HG02588 (cell line): ENCODE results near the gene CHPF2.

Source experiments
- ATAC-seq: cut with Tn5 transposase; IDR thresholded peaks from one replicate; pipeline ENCODE4 v1.9.1; 2021; ENCODE audit warnings: mild to moderate bottlenecking, moderate library complexity; ENCODE audit not compliant: unreplicated experiment

The CHPF2 gene

DNA sequence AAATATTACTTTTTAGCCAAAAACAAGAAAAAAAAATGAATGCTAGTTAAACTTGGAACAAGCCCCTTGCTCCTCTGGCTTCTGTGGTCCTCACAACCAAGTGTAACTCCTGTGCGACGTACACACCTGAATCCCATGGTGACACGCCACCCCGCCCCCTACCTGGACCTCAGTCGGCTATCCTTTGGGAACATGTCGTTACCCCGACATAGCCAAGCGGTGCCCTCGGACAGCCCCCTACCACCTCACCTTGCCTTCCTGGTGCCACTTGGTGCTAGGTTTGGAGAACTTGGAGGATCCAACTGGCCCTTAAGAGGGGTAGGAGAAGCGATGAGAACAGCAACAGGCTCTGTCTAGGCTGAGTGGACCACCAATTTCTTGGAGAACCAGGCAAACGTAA lies 28.2 kb downstream of the CHPF2 start:
- ATAC-seq = no peak

DNA sequence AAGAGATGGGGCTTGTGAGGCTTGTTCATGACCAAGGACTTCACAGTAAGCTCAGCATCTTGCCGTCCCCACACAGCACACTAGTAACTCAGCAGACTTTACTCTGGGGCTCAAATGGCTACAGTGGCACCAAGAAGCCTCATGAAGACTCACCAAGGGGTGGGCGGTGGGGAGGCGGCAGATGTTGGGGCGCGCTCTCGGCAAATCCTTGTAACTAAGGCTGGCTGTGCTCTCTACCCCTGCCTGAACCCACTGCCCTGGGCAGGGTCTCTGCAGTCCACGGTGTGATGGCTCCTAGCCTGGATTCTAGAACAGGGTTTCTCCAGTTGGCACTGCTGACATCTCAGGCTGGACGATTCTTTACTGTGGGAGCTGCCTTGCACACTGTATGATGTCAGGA lies 28.6 kb downstream of the CHPF2 start:
- no peak for ATAC-seq

GRCh38 chr7:151261529-151261928 lies 29.2 kb downstream of the CHPF2 start:
- ATAC-seq = no peak

- no peak for ATAC-seq
Observed at GRCh38 chr7:151264615-151265014, 32.3 kb downstream of the CHPF2 start.

- ATAC-seq = no peak
Observed at GRCh38 chr7:151265351-151265931, 33.2 kb downstream of the CHPF2 start.

DNA sequence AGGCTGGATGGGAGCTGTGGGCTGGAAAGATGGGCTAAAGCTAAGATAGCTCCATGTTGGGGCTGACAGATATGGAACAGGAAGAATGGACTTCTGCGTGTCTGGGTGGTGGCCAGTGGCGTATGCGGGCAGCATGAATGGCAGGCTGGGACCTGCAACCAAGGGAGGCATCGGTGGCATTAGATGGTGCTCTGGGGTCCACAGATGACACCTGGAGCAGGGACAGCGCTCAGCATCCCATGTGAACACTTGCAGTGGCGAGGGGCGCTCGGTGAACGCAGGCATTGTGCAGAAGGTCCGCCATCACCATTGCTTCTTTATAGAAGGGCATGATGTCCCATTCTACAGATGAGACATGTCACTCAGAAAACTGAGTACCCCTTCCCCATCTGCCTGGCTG lies 37.2 kb downstream of the CHPF2 start:
- no peak for ATAC-seq

DNA sequence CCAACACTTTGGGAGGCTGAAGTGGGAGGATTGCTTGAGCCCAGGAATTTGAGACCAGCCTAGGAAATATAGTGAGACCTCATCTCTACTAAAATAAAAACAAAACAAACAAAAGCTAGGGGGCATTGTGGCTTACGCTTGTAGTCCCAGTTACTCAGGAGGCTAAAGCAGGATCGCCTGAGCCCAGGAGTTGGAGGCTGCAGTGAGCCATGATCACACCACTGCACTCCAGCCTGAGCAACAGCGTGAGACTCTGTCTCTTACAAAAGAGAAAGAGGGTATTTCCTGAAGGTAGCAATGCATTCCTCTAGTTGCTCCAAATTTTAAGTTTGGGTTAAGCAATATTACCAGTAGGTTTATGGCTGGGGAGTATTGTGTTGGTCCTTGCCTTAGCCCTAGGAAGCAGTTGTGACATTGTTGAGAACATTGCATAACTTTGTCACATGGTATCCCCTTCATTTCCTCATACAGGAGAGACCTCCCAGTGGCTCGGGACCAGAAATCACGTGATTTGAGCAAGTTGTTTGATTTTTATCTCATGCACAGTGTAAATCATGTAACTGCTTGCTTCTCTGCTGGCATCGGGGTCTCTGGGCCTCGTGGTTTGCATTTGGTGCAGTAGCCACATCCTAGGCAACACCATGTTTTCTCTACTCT lies 39.5 kb downstream of the CHPF2 start:
- no peak for ATAC-seq

DNA sequence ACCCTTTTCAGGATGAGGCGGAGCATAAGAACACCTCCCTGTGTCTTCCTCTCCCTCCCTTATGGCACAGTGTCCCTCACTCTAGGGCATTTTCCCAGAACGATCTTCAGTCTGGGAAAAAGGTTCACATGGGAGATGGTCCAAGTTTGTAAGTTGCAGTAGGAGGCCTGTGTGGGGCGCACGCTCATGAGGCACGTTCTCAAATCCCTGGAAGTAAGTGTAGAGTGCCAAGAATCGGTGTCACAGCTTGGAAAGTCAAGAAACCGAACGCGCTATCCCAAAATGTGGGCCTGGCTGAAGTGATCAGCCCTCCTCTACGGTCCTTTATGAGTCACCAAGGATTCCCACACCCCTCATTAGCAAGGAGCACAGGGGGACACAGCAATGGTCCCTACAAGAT lies 40.1 kb downstream of the CHPF2 start:
- no peak for ATAC-seq

GRCh38 chr7:151272877-151273276 lies 40.6 kb downstream of the CHPF2 start:
- ATAC-seq = no peak

- no peak for ATAC-seq
Observed at GRCh38 chr7:151273651-151274390, 41.5 kb downstream of the CHPF2 start.

DNA sequence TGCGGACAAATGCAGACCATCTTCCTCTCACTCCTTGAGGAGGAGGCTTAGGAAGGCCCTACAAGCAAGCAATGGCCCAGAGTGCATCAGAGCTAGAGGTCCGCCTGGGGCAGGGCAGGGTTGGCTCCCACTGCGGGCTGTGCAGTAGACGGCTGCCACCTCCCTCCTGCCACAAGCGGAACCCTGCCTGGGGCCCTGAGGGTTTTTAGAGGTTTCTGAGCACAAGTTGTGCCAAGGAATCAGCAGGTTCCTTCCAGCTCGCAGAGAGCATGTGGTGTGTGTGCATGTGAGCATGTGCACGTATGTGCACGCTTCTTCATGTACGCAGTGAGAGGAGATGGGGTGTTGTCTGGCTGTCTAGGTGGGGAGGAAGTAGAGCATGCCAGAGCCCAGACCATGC lies 42.1 kb downstream of the CHPF2 start:
- no peak for ATAC-seq

DNA sequence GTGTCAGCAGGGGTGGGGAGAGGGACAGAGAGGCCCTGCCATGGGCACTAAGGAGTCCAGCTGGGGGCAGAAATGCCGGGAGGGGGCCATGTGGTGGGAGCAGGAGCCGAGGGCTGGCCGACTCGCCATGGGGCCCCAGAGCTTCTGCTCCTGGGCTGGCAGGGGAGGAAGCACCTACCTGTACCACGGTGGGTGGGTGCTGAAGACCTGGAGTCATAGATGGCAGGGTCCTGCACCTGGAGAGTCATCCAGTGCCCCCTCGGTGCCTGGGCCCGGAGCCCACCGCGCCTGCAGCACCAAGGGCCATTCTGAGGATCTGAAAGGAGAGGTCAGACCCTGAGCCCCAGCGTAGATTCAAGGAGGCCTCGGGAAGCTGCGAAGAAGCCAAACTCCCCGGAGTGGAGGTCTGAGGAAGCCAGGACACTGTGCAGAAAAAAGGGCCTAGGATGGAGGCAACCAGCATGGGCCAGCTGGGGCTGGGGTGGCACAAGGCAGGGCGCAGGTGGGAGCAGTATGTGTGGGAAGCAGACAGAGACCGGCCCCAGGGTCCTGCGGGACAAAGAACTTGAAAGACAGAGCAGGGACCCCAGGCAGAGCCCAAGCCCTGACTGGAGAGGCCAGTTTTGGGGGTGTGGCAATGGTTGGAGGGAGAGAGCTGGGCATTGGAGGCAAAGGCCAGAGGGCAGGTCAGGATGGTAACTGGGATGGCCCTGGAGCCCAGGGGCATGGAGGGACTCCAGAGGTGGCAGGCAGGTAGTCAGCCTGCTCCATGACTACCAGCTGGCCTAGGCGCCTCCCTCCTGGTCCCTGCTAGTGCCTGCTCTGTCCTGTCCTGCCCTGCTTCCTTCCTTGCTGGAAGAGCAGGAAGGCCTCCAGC lies 42.9 kb downstream of the CHPF2 start:
- ATAC-seq = no peak

DNA sequence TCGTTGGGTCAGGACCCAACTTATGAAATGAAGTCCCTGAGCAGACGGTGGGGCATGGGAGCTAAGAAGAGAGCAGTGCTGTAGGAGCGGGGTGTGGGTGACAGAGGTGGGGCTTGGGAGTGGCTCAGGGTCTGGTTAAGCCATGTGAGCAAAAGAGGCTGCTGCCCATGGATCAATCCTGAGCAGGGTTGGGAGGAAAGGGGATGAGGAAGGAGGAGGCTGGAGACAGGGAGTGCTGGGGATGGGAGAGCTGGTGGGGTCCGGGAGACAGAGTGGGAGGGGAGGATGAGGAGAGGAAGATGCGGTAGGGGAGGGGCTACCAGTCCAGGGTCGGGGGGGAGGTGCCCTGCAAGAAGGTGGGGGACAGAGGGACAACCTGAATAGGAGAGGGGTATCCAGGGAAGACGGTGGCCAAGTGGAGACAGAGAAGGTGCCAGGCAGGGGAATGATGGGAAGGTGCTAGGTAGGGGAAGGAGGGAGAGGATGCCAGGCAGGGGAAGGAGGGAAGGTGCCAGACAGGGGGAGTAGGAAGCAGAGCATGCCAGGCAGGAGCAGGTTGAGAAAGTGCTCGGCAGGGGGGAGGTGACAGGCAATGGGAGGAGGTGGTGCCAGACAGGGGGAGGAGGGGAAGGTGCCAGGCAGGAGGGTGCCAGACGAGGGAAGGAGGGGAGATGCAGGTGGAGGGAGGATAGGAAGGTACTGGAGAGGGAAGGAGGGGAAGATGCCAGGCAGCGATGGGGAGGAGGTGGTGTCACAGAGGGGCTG lies 43.7 kb downstream of the CHPF2 start:
- no peak for ATAC-seq

DNA sequence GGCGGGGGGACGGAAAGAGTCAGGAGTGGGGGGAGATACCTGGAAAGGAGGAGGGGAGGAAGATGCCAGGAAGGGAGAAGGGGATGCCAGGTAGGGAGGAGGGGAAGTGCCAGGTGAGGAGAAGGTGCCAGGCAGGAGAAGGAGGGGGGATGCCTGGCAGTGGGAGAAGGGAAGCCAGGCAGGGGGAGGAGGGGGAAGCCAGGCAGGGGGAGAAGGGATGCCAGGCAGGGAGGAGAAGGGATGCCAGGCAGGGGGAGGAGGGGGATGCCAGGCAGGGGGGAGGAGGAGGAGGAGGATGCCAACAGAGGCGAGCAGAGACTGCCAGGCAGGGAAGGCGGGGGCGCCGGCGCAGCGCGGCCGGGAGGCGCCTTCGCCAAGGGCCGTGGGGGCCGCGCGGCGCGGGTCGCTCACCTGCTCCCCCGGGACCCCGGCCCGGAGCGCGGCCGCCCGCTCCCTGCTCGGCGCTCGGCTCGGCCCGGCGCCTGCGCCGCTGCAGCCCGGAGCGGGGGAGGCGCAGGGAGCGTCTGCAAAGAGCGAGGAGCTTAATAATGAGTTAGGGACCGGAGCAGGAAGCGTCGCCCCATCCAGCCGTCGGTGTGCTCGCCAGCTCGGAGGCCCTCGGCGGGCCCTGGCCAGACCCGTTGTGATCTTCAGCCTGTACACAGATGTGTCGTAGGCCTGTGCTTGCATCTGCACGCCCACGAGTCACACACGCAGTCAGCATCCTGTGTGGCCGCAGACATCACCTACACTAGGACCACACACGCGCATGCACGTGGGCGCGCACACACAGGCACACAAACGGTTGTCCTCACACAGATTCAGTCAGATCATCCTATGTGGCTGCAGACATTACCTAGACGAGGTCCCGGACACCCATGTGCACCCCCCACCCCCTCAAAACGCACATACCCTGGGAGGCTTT lies 44.6 kb downstream of the CHPF2 start:
- no peak for ATAC-seq

DNA sequence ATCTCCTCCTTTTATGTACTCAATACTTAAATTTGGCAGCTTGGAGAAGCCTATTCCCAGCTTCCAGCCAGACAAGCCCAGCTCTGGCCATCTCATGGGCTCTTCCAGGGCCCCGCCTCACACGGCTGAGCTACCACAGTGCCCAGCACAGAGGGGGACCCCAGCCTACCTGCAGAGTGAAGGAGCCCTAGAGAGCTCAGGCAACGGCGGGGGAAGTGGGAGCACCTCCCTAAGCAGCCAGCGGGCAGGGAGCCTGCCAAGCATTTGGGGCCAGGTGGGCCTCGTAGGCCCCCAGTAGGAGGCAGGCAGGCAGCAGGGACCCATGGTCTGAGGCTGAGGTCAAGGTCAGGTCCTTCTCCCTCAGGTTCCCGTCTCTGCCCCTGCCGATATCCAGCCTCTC lies 45.3 kb downstream of the CHPF2 start:
- no peak for ATAC-seq

DNA sequence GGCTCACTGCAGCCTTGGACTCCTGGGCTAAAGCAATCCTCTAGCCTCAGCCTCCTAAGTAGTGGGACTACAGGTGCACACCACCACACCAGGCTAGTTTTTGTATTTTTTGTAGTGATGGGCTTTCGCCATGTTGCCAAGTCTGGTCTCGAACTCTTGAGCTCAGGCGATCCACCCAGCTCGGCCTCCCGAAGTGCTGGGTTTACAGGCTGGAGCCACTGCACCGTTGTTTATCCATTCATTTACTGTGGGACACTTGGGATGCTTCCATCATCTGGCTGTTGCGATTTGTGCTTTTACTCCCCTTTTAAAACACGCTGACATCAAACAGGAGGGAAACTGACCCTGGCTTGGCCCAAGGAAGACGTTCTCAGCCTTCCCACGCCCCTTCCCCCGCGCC lies 46.7 kb downstream of the CHPF2 start:
- no peak for ATAC-seq

DNA sequence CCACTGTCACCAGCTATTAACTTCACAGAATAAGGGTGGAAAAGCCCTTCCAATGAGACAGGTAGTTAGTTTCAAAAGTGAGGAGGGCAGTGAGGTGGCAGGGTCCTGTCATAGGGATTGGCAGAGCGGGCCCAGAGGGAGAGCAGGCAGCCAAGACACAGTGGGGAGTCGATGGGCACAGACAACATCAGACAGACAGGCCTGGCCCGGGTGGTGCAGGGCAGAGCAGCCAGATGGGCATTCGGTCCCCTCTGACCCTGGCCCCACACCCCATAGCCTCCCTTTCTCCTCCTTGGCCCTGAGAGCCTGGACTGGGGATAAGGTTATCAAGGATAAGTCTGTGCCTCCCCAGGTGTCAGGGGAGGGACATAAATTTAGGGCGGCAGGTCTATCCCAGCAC lies 47.6 kb downstream of the CHPF2 start:
- no peak for ATAC-seq

- ATAC-seq = no peak
Observed at GRCh38 chr7:151280388-151281019, 48.2 kb downstream of the CHPF2 start.

- no peak for ATAC-seq
Observed at GRCh38 chr7:151281686-151282085, 49.4 kb downstream of the CHPF2 start.
